Body of pancreas (tissue), 4 donors: ENCODE data around the gene CDC25C. TPM values are rescaled to one million over a fixed set of nuclear protein-coding genes. Genes with fewer than 3 reads are reported as not detected.

Source experiments
- ATAC-seq: fragments of 150-250 bp; one replicate; pipeline ENCODE4 v1.9.1; 2016
- DNase-seq, 4 donors: peaks; one replicate each; pipeline ENCODE4 v3.0.0-alpha.2; 2019
- H3K27ac ChIP-seq, 4 donors: fragments of 200-600 bp; sonication (generic); 1 replicate in 3 of 4; 2 replicates in 1 of 4; pipeline versions ENCODE4 v1.5.1 to v1.6.1; 2016 to 2019; ENCODE audit warnings: mild to moderate bottlenecking in 1 of 4, mixed read lengths in 1 of 4, moderate library complexity in 1 of 4
- H3K27me3 ChIP-seq, 2 donors: fragments of 200-600 bp; sonication (generic); one replicate each; pipeline ENCODE4 v1.6.0; 2016; ENCODE audit warnings: mild to moderate bottlenecking in 1 of 2
- H3K36me3 ChIP-seq, 2 donors: fragments of 200-600 bp; sonication (generic); replicated peaks in 1 of 2; 2 replicates each; pipeline ENCODE4 v1.5.1; 2016; ENCODE audit warnings: low read depth in 2 of 2; ENCODE audit not compliant: insufficient read depth in 1 of 2
- H3K4me1 ChIP-seq: fragments of 200-600 bp; sonication (generic); one replicate; pipeline ENCODE4 v1.6.0; 2016
- H3K4me3 ChIP-seq, 2 donors: fragments of 200-600 bp; sonication (generic); 1 replicate in 1 of 2; 2 replicates in 1 of 2; pipeline ENCODE4 v1.5.1; 2016 to 2019
- H3K9me3 ChIP-seq, 3 donors: fragments of 200-600 bp; sonication (generic); 1 replicate in 2 of 3; 2 replicates in 1 of 3; pipeline ENCODE4 v1.5.1; 2016
- POLR2A ChIP-seq, 3 donors: fragments of 450-650 bp; IDR thresholded peaks; one replicate each; pipeline ENCODE4 v1.6.1; 2016; ENCODE audit warnings: antibody characterized with exemption in 3 of 3, mild to moderate bottlenecking in 2 of 3
- WGBS, 2 donors: methylation state at CpG; one replicate each; pipeline ENCODE4 v1.1.5; 2017; 5-methylcytosine and 5-hydroxymethylcytosine counted together
- intact Hi-C: fragments of 100-400 bp; cut with DNase I; formaldehyde crosslinking; loops from one replicate; pipeline ENCODE4 v1.15.1; 2023
- total RNA-seq, 2 donors: library from RNA; depleted of rRNA; stranded (reverse); fragments of >200 nt; gene quantifications; one replicate each; pipeline ENCODE4 v1.1.0, GENCODE V29; 2016
- TF ChIP-seq, protein P1 (sequence below), 7 experiments: fragments of 450-650 bp in 4 of 7; fragments of 200-600 bp in 3 of 7; sonication (generic) in 3 of 7; IDR thresholded peaks; one replicate each; pipeline ENCODE4 v1.5.1; 2016 to 2019; ENCODE audit warnings: antibody characterized with exemption in 7 of 7

The CDC25C gene
- total RNA-seq, 2 donors from 2014 or later, result not detected

DNA sequence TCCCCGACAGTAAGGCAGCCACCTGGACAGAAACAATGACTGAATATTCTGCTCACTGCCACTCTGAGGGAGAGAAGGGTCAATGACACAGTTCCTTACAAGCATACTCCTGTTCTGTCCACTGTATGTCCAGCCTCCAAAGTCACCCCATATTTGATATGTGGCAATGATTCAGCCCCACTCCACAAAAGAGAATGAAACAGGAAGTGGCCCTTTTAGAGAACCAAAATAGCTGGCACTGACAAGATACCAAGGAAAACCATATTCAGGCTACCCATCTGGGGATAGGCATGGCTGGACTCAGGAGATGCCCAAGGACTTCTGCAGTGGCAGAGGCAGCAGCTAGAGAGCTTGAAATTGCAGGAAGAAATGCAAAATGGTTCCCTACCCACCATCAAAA is 44.4 kb downstream of the CDC25C start:
- DNase-seq (no peak), ATAC-seq (no peak)
- intact Hi-C loops, result no loop called here
- 100% methylated on average over 1 of the region's 1 CpG; no CpG with 5 or more reads in 1 of the 2 donors for WGBS, 2 donors
- Histone ChIP-seq H3K27ac (no peak overlapping the region), H3K4me3 (no peak overlapping the region), H3K9me3 (no peaks in the 10 kb centered on the region), H3K4me1 (no peaks in the 10 kb centered on the region), H3K36me3 (no peaks in the 10 kb centered on the region), H3K27me3 (no peaks in the 10 kb centered on the region)
- no peak for TF ChIP-seq POLR2A (IDR thresholded peaks at IDR 0.05)
- TF ChIP-seq, protein P1, sequence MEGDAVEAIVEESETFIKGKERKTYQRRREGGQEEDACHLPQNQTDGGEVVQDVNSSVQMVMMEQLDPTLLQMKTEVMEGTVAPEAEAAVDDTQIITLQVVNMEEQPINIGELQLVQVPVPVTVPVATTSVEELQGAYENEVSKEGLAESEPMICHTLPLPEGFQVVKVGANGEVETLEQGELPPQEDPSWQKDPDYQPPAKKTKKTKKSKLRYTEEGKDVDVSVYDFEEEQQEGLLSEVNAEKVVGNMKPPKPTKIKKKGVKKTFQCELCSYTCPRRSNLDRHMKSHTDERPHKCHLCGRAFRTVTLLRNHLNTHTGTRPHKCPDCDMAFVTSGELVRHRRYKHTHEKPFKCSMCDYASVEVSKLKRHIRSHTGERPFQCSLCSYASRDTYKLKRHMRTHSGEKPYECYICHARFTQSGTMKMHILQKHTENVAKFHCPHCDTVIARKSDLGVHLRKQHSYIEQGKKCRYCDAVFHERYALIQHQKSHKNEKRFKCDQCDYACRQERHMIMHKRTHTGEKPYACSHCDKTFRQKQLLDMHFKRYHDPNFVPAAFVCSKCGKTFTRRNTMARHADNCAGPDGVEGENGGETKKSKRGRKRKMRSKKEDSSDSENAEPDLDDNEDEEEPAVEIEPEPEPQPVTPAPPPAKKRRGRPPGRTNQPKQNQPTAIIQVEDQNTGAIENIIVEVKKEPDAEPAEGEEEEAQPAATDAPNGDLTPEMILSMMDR (IDR thresholded peaks at IDR 0.05), result no peak

DNA sequence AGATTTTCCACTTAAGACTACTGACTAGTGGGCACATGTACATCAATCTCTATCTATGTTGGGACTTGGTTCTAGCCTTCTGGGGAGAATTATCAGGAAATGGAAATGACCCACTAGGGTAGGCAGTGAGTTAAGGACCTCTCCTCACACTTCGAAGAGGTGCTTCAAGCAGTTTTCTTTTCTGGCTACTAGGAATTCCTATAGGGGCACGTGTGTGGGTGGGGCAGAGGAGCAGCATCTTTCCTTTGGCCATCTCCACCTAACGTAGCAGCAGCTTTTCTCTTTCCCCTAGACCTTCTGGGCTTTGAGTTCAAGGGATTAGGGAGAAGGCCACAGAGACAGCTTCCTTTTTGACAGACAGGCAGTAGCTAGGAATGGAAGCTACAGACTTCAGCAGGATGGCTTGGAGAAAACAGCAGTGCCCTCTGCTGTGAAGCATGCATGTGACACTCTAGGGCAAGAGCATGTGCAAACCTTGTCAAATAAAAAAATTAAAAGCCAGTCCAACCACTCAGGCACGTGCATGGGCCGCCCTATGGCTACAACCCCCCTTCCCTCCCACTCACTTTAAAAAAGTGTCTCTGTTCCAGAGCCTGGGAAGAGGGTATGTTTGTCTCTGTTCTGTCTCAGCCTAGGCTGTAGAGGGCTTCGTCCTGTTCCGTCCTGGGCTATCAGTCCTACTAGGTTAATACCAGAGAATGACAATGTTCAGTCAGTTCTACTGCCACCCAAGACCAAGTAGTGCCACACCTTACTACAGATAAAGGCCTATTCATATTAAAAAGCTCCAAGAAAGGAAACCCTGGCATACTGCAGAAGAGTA is 48.5 kb downstream of the CDC25C start:
- Histone ChIP-seq H3K27me3 (no peaks in the 10 kb centered on the region), H3K36me3 (no peaks in the 10 kb centered on the region), H3K4me1 (no peaks in the 10 kb centered on the region), H3K27ac (no peak overlapping the region), H3K4me3 (no peak overlapping the region), H3K9me3 (no peaks in the 10 kb centered on the region)
- peak; percentile 82 for ATAC-seq
- intact Hi-C loops, result no loop called here
- TF ChIP-seq, protein P1 (IDR thresholded peaks at IDR 0.05), result peak in 6 of 7 experiments; percentile 21 to 74 (median 56)
- no peak for TF ChIP-seq POLR2A (IDR thresholded peaks at IDR 0.05)
- peak; percentile 46 to 72 (median 61) for DNase-seq
- WGBS, 2 donors, result 58 to 59% methylated on average over 7 of the region's 7 CpGs

DNA sequence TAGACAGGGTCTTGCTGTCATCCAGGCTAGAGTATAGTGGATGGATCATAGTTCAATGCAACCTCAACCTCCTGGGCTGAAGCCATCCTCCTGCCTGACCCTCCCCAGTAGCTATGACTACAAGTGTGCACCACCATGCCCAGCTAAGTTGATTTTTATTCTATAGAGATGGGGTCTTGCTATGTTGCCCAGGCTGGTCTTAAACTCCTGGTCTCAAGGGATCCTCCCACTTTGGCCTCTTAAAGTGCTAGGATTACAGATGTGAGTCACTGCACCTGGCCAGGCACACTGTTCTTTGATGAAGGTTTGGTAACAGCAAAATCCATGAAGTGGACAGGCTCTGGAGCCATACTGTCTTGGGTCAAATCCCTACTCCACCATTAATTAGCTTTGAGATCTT is 50.7 kb downstream of the CDC25C start:
- H3K4me1 ChIP-seq, result peaks cover 8% of the 10 kb centered on the region

DNA sequence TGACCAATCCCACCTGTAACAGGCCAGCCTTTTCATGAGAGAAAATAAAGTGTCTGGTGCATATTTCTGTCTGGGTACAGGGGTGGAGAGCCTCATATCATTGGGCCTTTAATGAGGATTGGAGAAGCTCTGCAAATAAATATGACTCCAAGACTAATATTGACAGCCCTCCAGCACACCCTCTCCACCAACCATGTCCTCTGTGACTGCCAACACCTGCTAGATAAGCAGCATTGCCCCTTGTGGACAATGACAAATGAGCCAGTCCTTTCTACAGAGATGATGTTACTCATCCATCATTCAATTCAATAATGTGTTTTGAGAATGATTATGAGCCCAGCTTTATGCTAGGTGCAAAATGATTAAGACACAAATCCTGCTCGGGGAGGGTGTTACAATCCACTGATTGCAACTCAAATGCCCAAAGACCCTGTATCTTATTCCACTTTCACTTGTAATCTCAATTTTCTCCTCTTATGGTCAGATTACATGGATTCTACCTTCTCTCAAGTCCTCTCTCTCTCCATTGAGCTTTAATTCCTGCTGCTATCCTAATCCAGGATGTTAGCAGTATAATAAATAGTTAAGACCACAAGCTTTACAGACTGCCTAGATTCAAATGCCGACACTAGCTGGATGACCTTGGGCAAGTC is 55.1 kb downstream of the CDC25C start:
- 20 to 27% methylated on average over 2 of the region's 2 CpGs for WGBS, 2 donors
- Histone ChIP-seq H3K27ac (no peak overlapping the region), H3K36me3 (no peaks in the 10 kb centered on the region), H3K4me1 (peaks cover 30% of the 10 kb centered on the region), H3K27me3 (no peaks in the 10 kb centered on the region), H3K9me3 (no peaks in the 10 kb centered on the region), H3K4me3 (no peak overlapping the region)
- no peak for TF ChIP-seq POLR2A (IDR thresholded peaks at IDR 0.05)
- TF ChIP-seq, protein P1 (IDR thresholded peaks at IDR 0.05), result peak in 1 of 7 experiments; percentile 16
- DNase-seq (peak in 2 of 4 donors; percentile 13 to 22), ATAC-seq (no peak)
- intact Hi-C loops, result no loop called here

More for the DNA sequence above, 50.7 kb downstream of the CDC25C start:
- DNase-seq (no peak), ATAC-seq (no peak)
- no peak overlapping the region for H3K4me3 ChIP-seq
- H3K27ac ChIP-seq, result no peak overlapping the region
- H3K36me3 ChIP-seq, result no peaks in the 10 kb centered on the region
- TF ChIP-seq POLR2A (IDR thresholded peaks at IDR 0.05), result no peak
- TF ChIP-seq, protein P1 (IDR thresholded peaks at IDR 0.05), result no peak
- H3K9me3 ChIP-seq, result no peaks in the 10 kb centered on the region
- H3K27me3 ChIP-seq, result no peaks in the 10 kb centered on the region
- intact Hi-C loops, result no loop called here
